ENCODE measurements around the gene SGCD.

SGCD gene

GRCh38 chr5:156593546-156593945 is 266.6 kb downstream of the SGCD start:
- H3K9ac ChIP-seq (ENCODE audit: low read length), result no peak overlapping the region

GRCh38 chr5:156594406-156594805 is 267.4 kb downstream of the SGCD start:
- no peaks in the 10 kb centered on the region for H4K20me1 ChIP-seq (ENCODE audit: insufficient read depth, low read length)
- H3K27ac ChIP-seq (ENCODE audit: low read length), result no peak overlapping the region
- H2AFZ ChIP-seq (ENCODE audit: low read depth, low read length), result no peak overlapping the region
- H3K4me3 ChIP-seq (ENCODE audit: low read length), result no peak overlapping the region
- H3K9ac ChIP-seq (ENCODE audit: low read length), result no peak overlapping the region
- no peaks in the 10 kb centered on the region for H3K4me1 ChIP-seq (ENCODE audit: low read length)
- no peaks in the 10 kb centered on the region for H3K27me3 ChIP-seq (ENCODE audit: low read depth, low read length)
- no peak overlapping the region for H3K4me2 ChIP-seq (ENCODE audit: low read length)
- H3K9me3 ChIP-seq (ENCODE audit: insufficient read depth, low read length), result no peaks in the 10 kb centered on the region
- H3K36me3 ChIP-seq (replicated peaks; ENCODE audit: low read depth, low read length), result no peaks in the 10 kb centered on the region
- no peak for TF ChIP-seq CTCF (IDR thresholded peaks at IDR 0.05; ENCODE audit: low read depth, low read length)
- TF ChIP-seq EZH2phosphoT487 (IDR thresholded peaks at IDR 0.05; ENCODE audit: low read depth), result no peak
- H3K79me2 ChIP-seq (ENCODE audit: low read length), result no peaks in the 10 kb centered on the region

More at GRCh38 chr5:156593546-156593945, 266.6 kb downstream of the SGCD start:
- Histone ChIP-seq H3K4me2 (ENCODE audit: low read length) (no peak overlapping the region), H3K79me2 (ENCODE audit: low read length) (no peaks in the 10 kb centered on the region), H3K27me3 (ENCODE audit: low read depth, low read length) (no peaks in the 10 kb centered on the region), H2AFZ (ENCODE audit: low read depth, low read length) (no peak overlapping the region), H3K27ac (ENCODE audit: low read length) (no peak overlapping the region), H3K9me3 (ENCODE audit: insufficient read depth, low read length) (no peaks in the 10 kb centered on the region), H3K36me3 (replicated peaks; ENCODE audit: low read depth, low read length) (no peaks in the 10 kb centered on the region), H3K4me1 (ENCODE audit: low read length) (no peaks in the 10 kb centered on the region), H3K4me3 (ENCODE audit: low read length) (no peak overlapping the region), H4K20me1 (ENCODE audit: insufficient read depth, low read length) (no peaks in the 10 kb centered on the region)
- TF ChIP-seq EZH2phosphoT487 (IDR thresholded peaks at IDR 0.05; ENCODE audit: low read depth) (no peak), CTCF (IDR thresholded peaks at IDR 0.05; ENCODE audit: low read depth, low read length) (no peak)

- H3K27me3 ChIP-seq (ENCODE audit: low read depth, low read length), result no peaks in the 10 kb centered on the region
- no peak overlapping the region for H3K27ac ChIP-seq (ENCODE audit: low read length)
- H3K9ac ChIP-seq (ENCODE audit: low read length), result no peak overlapping the region
- H3K4me1 ChIP-seq (ENCODE audit: low read length), result no peaks in the 10 kb centered on the region
- H3K79me2 ChIP-seq (ENCODE audit: low read length), result no peaks in the 10 kb centered on the region
- no peak for TF ChIP-seq EZH2phosphoT487 (IDR thresholded peaks at IDR 0.05; ENCODE audit: low read depth)
- no peak for TF ChIP-seq CTCF (IDR thresholded peaks at IDR 0.05; ENCODE audit: low read depth, low read length)
- H3K4me2 ChIP-seq (ENCODE audit: low read length), result no peak overlapping the region
- H2AFZ ChIP-seq (ENCODE audit: low read depth, low read length), result no peak overlapping the region
- H3K9me3 ChIP-seq (ENCODE audit: insufficient read depth, low read length), result no peaks in the 10 kb centered on the region
- H3K4me3 ChIP-seq (ENCODE audit: low read length), result no peak overlapping the region
- H4K20me1 ChIP-seq (ENCODE audit: insufficient read depth, low read length), result no peaks in the 10 kb centered on the region
- H3K36me3 ChIP-seq (replicated peaks; ENCODE audit: low read depth, low read length), result no peaks in the 10 kb centered on the region
Measured at GRCh38 chr5:156595132-156595787, 268.3 kb downstream of the SGCD start.

GRCh38 chr5:156597276-156597675 is 270.3 kb downstream of the SGCD start:
- Histone ChIP-seq H3K4me2 (ENCODE audit: low read length) (no peak overlapping the region), H3K27me3 (ENCODE audit: low read depth, low read length) (no peaks in the 10 kb centered on the region), H3K79me2 (ENCODE audit: low read length) (no peaks in the 10 kb centered on the region), H3K9me3 (ENCODE audit: insufficient read depth, low read length) (no peaks in the 10 kb centered on the region), H4K20me1 (ENCODE audit: insufficient read depth, low read length) (no peaks in the 10 kb centered on the region), H3K4me3 (ENCODE audit: low read length) (no peak overlapping the region), H3K9ac (ENCODE audit: low read length) (no peak overlapping the region), H3K27ac (ENCODE audit: low read length) (no peak overlapping the region), H3K4me1 (ENCODE audit: low read length) (no peaks in the 10 kb centered on the region), H2AFZ (ENCODE audit: low read depth, low read length) (no peak overlapping the region), H3K36me3 (replicated peaks; ENCODE audit: low read depth, low read length) (no peaks in the 10 kb centered on the region)
- no peak for TF ChIP-seq CTCF (IDR thresholded peaks at IDR 0.05; ENCODE audit: low read depth, low read length)
